Smooth muscle cell (in vitro differentiated cells): ENCODE data around the gene ARIH2. TPM values are rescaled to one million over a fixed set of nuclear protein-coding genes. Genes with fewer than 3 reads are reported as not detected.

Experiments used
- DNase-seq: peaks from one replicate; lab custom pipeline; 2025; ENCODE audit not compliant: unreplicated experiment; lab: John Stamatoyannopoulos, UW
- H2AFZ ChIP-seq: fragments of 200-600 bp; sonication (generic); 2 replicates; pipeline ENCODE4 v1.6.0; 2016; ENCODE audit warnings: antibody characterized with exemption, low read depth, mild to moderate bottlenecking
- H3F3A ChIP-seq: fragments of 200-600 bp; sonication (generic); 2 replicates; pipeline ENCODE4 v1.6.0; 2017; ENCODE audit warnings: antibody characterized with exemption, low read depth
- H3K27ac ChIP-seq: fragments of 200-600 bp; sonication (generic); 2 replicates; pipeline ENCODE4 v1.5.1; 2016; ENCODE audit warnings: low read depth, mild to moderate bottlenecking
- H3K27me3 ChIP-seq: fragments of 200-600 bp; sonication (generic); 2 replicates; pipeline ENCODE4 v1.6.1; 2016; ENCODE audit warnings: low read depth, mild to moderate bottlenecking
- H3K36me3 ChIP-seq: fragments of 200-600 bp; sonication (generic); 2 replicates; pipeline ENCODE4 v1.5.1; 2016; ENCODE audit warnings: low read depth
- H3K4me1 ChIP-seq: fragments of 200-600 bp; sonication (generic); 2 replicates; pipeline ENCODE4 v1.5.1; 2016; ENCODE audit warnings: low read depth
- H3K4me2 ChIP-seq: fragments of 200-600 bp; sonication (generic); 2 replicates; pipeline ENCODE4 v1.6.0; 2016; ENCODE audit warnings: mild to moderate bottlenecking
- H3K4me3 ChIP-seq: fragments of 200-600 bp; sonication (generic); 2 replicates; pipeline ENCODE4 v1.5.1; 2016; ENCODE audit warnings: mild to moderate bottlenecking
- H3K79me2 ChIP-seq: fragments of 200-600 bp; sonication (generic); 2 replicates; pipeline ENCODE4 v1.6.0; 2016; ENCODE audit warnings: low read depth, mild to moderate bottlenecking
- H3K9ac ChIP-seq: fragments of 200-600 bp; sonication (generic); 2 replicates; pipeline ENCODE4 v1.6.0; 2016; ENCODE audit warnings: low read depth
- H3K9me3 ChIP-seq: fragments of 200-600 bp; sonication (generic); replicated peaks from 2 replicates; pipeline ENCODE4 v1.5.1; 2016; ENCODE audit warnings: low read depth
- H4K20me1 ChIP-seq: fragments of 200-600 bp; sonication (generic); 2 replicates; pipeline ENCODE4 v1.6.0; 2016; ENCODE audit warnings: low read depth
- CTCF ChIP-seq: fragments of 200-600 bp; sonication (generic); IDR thresholded peaks from 2 replicates; pipeline ENCODE4 v1.5.1; 2017; ENCODE audit warnings: borderline replicate concordance, mild to moderate bottlenecking, antibody characterized with exemption; ENCODE audit not compliant: insufficient read depth, poor library complexity, severe bottlenecking
- WGBS: methylation state at CpG from one replicate; pipeline ENCODE4 v1.1.7; 2016; ENCODE audit warnings: low lambda C conversion rate; 5-methylcytosine and 5-hydroxymethylcytosine counted together
- polyA plus RNA-seq: library from polyadenylated mRNA; unstranded; fragments of >200 nt; fragmentation: Nextera tagmentation; extraction: Ambion mirVana; gene quantifications from 2 replicates; pipeline ENCODE4 v1.2.1, GENCODE V29; 2016
- total RNA-seq: library from RNA; depleted of rRNA; stranded (reverse); fragments of >200 nt; gene quantifications from 2 replicates; pipeline ENCODE4 v1.2.3, GENCODE V29; 2014

ARIH2 gene
- total and polyA plus RNA-seq, 2 experiments from 2014 or later: 39.7 to 43.6 TPM

GRCh38 chr3:48960841-48961413 is 42.3 kb downstream of the ARIH2 start:
- no peaks in the 10 kb centered on the region for H3K4me1 ChIP-seq
- no peak overlapping the region for H3K4me2 ChIP-seq
- no peaks in the 10 kb centered on the region for H3F3A ChIP-seq
- H3K9me3 ChIP-seq: no peaks in the 10 kb centered on the region
- H3K9ac ChIP-seq: no peak overlapping the region
- peaks cover 54% of the 10 kb centered on the region for H4K20me1 ChIP-seq
- TF ChIP-seq CTCF: no peak
- H3K36me3 ChIP-seq: peaks cover 5% of the 10 kb centered on the region
- H2AFZ ChIP-seq: no peak overlapping the region
- no peak overlapping the region for H3K4me3 ChIP-seq
- no peak overlapping the region for H3K27ac ChIP-seq
- peaks cover 27% of the 10 kb centered on the region for H3K79me2 ChIP-seq
- no peaks in the 10 kb centered on the region for H3K27me3 ChIP-seq
- WGBS: 76% methylated on average over 4 of the region's 4 CpGs
- no peak for DNase-seq

DNA sequence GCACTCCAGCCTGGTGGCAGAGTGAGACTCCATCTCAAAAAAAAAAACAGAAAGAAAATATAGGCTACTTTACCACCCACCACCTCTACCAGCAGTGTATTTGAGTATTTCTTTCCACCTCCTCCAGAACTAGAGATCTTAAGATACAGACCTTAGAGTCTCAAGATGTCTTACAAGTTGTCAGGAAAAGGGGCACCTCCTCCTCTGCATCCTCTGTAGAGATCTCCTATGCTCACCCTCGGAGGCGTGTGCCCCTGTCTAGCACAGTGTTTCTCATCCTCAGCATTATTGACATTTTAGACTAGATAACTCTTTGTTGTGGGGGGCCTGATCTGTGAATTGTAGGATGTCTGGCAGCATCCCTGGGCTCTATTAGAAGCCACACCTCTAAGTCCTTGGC is 43.7 kb downstream of the ARIH2 start:
- Histone ChIP-seq H3K36me3 (peaks cover 5% of the 10 kb centered on the region), H3K79me2 (peaks cover 22% of the 10 kb centered on the region), H2AFZ (no peak overlapping the region), H3K4me1 (no peaks in the 10 kb centered on the region), H3K9ac (no peak overlapping the region), H4K20me1 (peaks cover 60% of the 10 kb centered on the region), H3K27ac (no peak overlapping the region), H3F3A (no peaks in the 10 kb centered on the region), H3K27me3 (no peaks in the 10 kb centered on the region), H3K4me2 (no peak overlapping the region), H3K9me3 (no peaks in the 10 kb centered on the region), H3K4me3 (no peak overlapping the region)
- no peak for TF ChIP-seq CTCF
- 96% methylated on average over 2 of the region's 2 CpGs for WGBS
- no peak for DNase-seq

DNA sequence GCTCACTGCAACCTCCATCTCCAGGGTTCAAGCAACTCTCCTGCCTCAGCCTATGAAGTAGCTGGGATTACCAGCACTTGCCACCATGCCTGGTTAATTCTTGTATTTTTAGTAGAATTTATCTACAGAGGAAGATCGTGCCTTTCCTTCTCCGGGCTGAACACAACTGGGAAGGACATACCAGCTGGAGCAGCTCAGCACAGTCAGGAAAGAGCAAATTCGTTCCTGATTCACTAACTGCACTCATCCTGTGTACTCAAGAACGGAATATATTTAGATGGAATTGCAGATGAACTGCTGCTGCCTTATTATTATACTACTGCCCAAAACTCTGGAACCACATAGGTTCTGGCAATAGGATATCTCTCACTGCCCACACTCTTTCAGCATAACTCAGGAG is 44.3 kb downstream of the ARIH2 start:
- no peak for TF ChIP-seq CTCF

GRCh38 chr3:48963591-48963990 is 44.9 kb downstream of the ARIH2 start:
- H3K4me3 ChIP-seq: no peak overlapping the region
- no peaks in the 10 kb centered on the region for H3K4me1 ChIP-seq
- WGBS: 83% methylated on average over 2 of the region's 2 CpGs
- no peak overlapping the region for H2AFZ ChIP-seq
- H3K27ac ChIP-seq: no peak overlapping the region
- H4K20me1 ChIP-seq: peaks cover 57% of the 10 kb centered on the region
- no peak for TF ChIP-seq CTCF
- H3K27me3 ChIP-seq: no peaks in the 10 kb centered on the region
- H3K9ac ChIP-seq: no peak overlapping the region
- no peak overlapping the region for H3K4me2 ChIP-seq
- H3F3A ChIP-seq: no peaks in the 10 kb centered on the region
- peaks cover 9% of the 10 kb centered on the region for H3K79me2 ChIP-seq
- DNase-seq: no peak
- no peaks in the 10 kb centered on the region for H3K9me3 ChIP-seq
- peaks cover 5% of the 10 kb centered on the region for H3K36me3 ChIP-seq

More for the DNA sequence above, 44.3 kb downstream of the ARIH2 start:
- Histone ChIP-seq H3F3A (no peaks in the 10 kb centered on the region), H3K4me1 (no peaks in the 10 kb centered on the region), H2AFZ (no peak overlapping the region), H3K4me3 (no peak overlapping the region), H3K4me2 (no peak overlapping the region), H4K20me1 (peaks cover 62% of the 10 kb centered on the region), H3K27ac (no peak overlapping the region), H3K36me3 (peaks cover 5% of the 10 kb centered on the region), H3K9ac (no peak overlapping the region), H3K9me3 (no peaks in the 10 kb centered on the region), H3K79me2 (peaks cover 16% of the 10 kb centered on the region), H3K27me3 (no peaks in the 10 kb centered on the region)
- WGBS: 90% methylated on average over 4 of the region's 4 CpGs
- no peak for DNase-seq
